ENCODE measurements around the gene CYTIP.

CYTIP gene

DNA sequence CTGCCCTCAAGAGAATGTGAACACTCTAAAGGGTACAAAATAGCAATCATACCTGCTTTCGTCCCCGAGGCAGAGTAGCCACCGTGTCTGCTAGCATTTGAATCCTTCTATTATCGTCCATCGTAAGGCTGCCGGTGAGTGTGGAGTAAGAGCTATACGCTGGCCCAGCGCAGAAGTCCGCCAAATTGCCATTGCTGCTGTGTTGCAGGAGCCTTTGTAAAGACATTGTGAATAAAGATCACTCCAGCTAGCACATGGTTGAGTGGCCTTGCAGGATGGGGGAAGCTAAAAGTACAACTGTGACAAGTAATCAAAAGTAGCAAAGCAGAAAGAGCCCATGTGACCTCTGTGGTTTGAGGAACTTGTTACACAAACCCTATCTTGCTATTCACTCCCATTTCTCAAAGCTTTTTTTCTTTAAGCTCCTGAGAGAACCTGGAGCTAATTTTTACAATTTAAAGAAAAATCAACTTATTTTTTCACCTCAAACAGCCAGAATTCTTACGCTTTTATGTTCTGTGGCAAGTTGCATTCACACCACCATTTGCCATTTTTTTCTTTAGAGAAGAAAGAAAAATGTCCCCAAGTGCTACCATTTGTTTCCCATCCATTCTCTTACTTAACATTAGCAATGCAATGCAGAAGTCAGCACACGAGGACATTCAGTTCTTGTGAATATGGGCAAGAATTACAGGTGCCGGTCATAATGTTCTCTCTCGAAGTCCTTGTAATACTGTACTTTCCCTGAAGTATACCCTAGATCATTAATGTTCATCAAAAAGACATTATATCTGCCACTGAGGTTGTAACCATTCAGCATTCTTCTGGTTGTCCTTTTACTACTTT, at the start of gene CYTIP:
Gene CYTIP (minus strand): TSS at position 295 of the 846 bp plus-strand sequence. CDS start 69 bp downstream, at position 226.
- TF ChIP-seq, protein P1, sequence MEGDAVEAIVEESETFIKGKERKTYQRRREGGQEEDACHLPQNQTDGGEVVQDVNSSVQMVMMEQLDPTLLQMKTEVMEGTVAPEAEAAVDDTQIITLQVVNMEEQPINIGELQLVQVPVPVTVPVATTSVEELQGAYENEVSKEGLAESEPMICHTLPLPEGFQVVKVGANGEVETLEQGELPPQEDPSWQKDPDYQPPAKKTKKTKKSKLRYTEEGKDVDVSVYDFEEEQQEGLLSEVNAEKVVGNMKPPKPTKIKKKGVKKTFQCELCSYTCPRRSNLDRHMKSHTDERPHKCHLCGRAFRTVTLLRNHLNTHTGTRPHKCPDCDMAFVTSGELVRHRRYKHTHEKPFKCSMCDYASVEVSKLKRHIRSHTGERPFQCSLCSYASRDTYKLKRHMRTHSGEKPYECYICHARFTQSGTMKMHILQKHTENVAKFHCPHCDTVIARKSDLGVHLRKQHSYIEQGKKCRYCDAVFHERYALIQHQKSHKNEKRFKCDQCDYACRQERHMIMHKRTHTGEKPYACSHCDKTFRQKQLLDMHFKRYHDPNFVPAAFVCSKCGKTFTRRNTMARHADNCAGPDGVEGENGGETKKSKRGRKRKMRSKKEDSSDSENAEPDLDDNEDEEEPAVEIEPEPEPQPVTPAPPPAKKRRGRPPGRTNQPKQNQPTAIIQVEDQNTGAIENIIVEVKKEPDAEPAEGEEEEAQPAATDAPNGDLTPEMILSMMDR (IDR thresholded peaks at IDR 0.05): no peak

DNA sequence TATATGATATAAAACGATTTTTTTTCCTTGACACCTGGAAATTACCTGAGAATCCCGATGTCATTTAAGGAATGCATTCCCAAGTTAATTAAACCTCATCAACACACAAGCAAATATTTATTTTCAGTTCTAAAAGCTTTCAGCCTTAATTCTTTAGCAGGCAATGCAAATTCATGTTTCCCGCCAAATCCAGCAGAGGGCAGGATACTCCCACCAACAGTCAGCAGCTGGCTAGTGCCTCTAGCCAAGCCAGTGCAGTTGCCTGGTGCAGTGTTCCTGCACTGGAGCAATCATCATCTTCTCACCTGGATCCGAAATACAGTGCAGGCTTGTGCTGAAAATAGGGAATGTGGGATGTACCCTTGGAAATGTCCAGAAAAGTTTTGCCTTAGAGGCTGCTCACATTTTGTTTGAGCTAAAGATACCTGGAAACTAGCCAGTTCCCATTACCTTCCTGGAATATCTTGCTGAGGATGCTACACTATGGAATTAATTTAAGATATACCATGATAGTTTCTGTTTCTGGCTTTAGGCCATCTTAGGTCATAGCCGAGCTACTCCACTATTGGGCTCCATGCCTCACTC, 48.4 kb upstream of the CYTIP start:
- TF ChIP-seq, protein P1 (IDR thresholded peaks at IDR 0.05): peak; percentile 67

DNA sequence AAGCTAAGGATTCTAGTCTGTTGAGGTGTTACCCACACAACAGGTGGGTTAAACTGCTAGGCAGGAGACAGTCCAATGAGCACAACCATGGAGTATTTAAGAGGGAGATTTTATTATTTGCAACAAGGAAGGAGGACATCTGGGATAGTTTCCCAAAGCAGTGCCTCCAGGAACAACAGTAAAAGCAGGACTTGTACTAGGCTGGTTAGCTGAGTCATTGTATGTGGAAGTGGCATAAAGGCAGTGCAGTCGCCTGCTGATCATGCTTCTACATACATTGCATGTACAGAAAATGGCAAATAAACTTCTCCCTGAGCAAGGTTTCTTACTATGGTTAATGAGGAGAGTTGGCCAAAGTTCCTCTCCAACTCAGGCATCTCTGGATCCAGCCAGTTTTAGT, 46.1 kb upstream of the CYTIP start:
- TF ChIP-seq, protein P1 (IDR thresholded peaks at IDR 0.05): no peak

DNA sequence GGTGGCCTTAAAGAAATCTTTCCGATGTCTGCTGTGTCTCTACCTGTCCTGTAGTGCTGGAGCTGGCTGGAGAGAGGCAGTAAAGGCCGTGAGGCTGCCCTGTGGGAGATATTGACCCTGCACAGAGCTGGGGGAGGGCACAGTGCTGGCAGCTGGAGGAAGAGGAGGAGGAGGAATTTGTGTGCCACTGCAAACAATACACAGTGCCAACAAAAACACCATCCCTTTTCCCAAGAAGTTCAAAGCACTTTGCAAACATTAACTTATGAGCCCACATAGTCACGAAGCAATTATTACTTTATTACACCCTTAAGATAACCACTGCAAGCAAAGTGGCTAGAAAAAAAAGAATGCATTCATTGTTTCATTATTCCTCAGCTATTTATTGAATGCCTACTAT, 45.0 kb upstream of the CYTIP start:
- TF ChIP-seq, protein P1 (IDR thresholded peaks at IDR 0.05): no peak

DNA sequence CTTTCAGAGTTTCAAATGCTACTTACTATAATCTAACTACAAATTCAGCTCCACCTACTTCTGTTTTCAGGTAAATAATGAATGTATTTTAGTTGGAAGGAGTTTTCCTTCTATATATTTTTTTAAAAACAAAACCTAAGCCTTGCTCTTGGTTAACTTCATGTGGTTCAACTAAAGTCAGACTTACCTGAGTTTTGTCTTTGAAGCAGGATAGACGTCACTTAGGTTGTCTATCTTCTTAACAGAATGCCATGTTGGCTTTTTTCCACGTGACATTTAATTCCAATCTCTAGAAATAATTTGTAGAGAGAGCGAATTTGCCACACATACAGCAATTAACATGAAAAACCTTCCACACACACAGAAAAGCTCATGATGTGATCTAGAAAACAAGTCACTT, 43.9 kb upstream of the CYTIP start:
- TF ChIP-seq, protein P1 (IDR thresholded peaks at IDR 0.05): no peak

DNA sequence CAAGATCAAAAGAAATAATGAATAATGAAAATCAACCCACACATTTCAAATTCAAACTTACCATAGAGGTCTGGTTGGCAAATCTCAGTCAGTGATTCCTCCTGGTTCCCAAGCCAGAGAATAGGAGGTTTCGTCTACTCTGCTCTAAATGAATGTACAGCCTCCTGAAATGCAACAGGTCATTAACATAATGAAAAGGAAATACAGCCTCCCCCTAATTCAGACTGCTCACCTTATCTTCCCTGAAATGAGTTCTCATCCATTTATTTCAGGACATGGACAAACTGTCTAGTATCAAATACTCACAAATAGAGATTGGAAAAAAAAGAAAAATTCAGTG, 43.4 kb upstream of the CYTIP start:
- TF ChIP-seq, protein P1 (IDR thresholded peaks at IDR 0.05): no peak

DNA sequence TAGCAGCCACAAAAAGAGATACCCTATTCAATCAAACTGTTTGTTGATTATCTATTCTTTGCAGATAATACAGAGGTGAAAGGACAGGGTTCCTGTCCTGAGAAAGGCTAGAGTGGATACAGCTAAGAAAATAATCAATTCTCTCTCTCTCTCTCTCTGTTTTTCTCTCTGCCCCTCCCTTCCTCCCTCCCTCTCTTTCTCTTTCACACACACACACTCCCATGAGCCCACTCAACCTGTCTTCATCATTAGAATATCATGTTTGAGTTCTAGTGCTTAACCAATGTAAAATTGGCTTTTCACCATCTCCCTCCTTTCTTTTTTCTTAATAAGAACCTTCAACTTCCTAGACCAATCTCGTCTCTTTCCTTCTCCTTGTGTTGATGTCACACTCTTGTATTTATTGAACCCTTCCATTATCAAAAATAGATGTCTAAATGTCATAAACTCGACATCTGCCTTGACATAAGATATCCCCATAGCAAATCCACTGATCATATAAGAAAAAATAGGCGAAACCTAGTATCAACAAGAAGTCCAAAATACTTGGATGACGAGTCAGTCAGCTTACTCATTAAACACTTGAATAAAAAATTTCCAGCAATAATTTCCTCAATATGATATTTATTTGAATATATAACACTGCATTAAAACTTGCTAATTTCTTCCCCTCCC, 42.8 kb upstream of the CYTIP start:
- TF ChIP-seq, protein P1 (IDR thresholded peaks at IDR 0.05): no peak

Data from LNCAP (cell line).